ENCODE measurements around the gene LIN9. TPM values are rescaled to one million over a fixed set of nuclear protein-coding genes. Genes with fewer than 3 reads are reported as not detected.

LIN9 gene
- total RNA-seq, 1 donor from 2014 or later, result 2.1 TPM

DNA sequence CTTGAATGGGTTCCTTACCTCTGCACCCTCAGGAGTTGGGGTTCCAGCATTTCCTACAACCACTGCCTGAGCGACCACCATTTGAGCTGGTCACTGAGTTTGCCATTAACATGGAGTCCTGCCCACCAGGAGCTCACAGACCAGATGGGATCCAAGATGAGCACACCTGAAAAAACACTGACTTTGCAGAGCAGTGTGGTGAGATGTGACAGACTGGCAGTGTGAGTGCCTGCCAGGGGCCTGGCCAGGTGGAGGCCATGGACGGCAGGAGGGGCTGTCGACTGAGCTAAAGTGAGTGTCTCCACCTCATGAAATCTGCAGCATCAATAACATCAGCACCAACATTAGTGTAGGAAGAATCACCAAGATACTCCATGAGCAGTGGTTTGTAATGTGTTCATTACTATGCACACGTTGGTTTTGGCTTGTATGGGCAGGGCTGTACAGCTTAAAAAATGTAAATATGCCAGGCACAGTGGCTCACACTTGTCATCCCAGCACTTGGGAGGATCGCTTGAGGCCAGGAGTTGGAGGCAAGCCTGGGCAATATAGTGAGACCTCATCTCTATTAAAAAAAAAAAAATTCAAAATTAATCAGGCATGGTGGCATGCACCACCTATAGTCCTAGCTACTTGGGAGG is 97.7 kb downstream of the LIN9 start:
- DNase-seq (ENCODE audit: low spot score), result no peak
- Mint-ChIP-seq H3K4me3 (ENCODE audit: unreplicated experiment) (no peak overlapping the region), H3K27me3 (ENCODE audit: low read depth) (no peaks in the 10 kb centered on the region), H3K27ac (ENCODE audit: unreplicated experiment) (no peak overlapping the region), H3K4me1 (ENCODE audit: low read depth) (no peaks in the 10 kb centered on the region), H3K9me3 (ENCODE audit: low read depth) (no peaks in the 10 kb centered on the region), H3K36me3 (ENCODE audit: low read depth) (no peaks in the 10 kb centered on the region)
- TF ChIP-seq CTCF (IDR thresholded peaks at IDR 0.05), result no peak

GRCh38 chr1:226210571-226211176 is 98.3 kb downstream of the LIN9 start:
- no peaks in the 10 kb centered on the region for H3K4me1 Mint-ChIP-seq (ENCODE audit: low read depth)
- H3K27ac Mint-ChIP-seq (ENCODE audit: unreplicated experiment), result no peak overlapping the region
- no peaks in the 10 kb centered on the region for H3K36me3 Mint-ChIP-seq (ENCODE audit: low read depth)
- H3K4me3 Mint-ChIP-seq (ENCODE audit: unreplicated experiment), result no peak overlapping the region
- no peak for TF ChIP-seq CTCF (IDR thresholded peaks at IDR 0.05)
- no peaks in the 10 kb centered on the region for H3K27me3 Mint-ChIP-seq (ENCODE audit: low read depth)
- no peak for DNase-seq (ENCODE audit: low spot score)
- H3K9me3 Mint-ChIP-seq (ENCODE audit: low read depth), result no peaks in the 10 kb centered on the region

DNA sequence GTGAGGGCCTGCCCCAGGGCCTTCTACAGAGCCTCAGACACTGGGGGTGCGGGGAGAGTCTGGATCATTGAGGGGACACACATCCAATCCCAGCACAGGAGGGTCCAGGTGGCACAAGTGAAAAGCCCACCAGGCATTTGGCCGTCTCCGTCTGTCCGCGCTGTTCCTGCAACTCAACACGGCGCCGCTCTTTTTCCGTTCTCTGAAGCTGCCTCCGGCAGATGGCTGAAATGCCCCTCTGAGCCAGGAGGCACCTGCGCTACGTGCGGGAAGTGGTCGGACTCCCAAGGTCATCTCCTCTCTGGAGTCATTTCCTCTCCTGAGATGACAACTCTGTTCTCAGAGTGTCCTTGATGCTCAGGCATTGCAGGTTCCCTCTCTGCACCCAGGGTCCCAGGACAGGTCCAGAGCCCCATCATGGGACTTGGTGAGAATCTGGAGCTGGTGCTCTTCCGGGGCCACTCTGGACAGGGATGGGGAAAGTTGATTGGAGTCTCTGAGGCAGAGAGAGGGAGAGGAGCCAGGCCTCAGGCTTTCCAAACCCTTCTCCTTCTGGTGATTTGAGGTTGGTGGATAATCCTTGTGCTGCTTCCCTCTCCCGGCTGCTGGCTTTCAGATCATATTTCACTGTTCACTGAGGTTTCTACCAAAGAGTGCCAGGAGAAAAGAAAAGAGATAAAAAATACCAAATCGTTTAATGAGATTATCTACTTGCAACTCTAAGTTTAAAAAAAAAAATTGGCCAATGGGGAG is 99.5 kb downstream of the LIN9 start:
- no peak for DNase-seq (ENCODE audit: low spot score)
- H3K9me3 Mint-ChIP-seq (ENCODE audit: low read depth), result no peaks in the 10 kb centered on the region
- H3K27me3 Mint-ChIP-seq (ENCODE audit: low read depth), result no peaks in the 10 kb centered on the region
- no peaks in the 10 kb centered on the region for H3K36me3 Mint-ChIP-seq (ENCODE audit: low read depth)
- H3K4me3 Mint-ChIP-seq (ENCODE audit: unreplicated experiment), result no peak overlapping the region
- H3K27ac Mint-ChIP-seq (ENCODE audit: unreplicated experiment), result no peak overlapping the region
- no peak for TF ChIP-seq CTCF (IDR thresholded peaks at IDR 0.05)
- H3K4me1 Mint-ChIP-seq (ENCODE audit: low read depth), result no peaks in the 10 kb centered on the region

DNA sequence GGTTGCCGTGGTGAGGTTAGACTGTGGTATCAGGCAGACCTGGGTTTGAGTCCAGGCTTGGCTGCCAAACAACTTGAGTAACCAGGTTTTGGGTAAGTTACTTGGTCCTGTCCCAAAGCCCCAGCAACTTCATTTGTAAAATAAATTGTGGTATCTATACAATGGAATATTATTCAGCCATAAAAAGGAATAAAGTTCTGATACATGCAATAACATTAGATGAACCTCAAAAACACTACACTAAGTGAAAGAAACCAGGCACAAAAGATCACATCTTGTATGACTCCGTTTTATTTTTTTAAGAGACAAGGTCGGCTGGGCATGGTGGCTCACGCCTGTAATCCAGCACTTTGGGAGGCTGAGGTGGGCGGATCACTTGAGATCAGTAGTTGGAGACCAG is 101.9 kb downstream of the LIN9 start:
- H3K36me3 Mint-ChIP-seq (ENCODE audit: low read depth), result no peaks in the 10 kb centered on the region
- no peak for TF ChIP-seq CTCF (IDR thresholded peaks at IDR 0.05)
- H3K9me3 Mint-ChIP-seq (ENCODE audit: low read depth), result no peaks in the 10 kb centered on the region
- no peak overlapping the region for H3K4me3 Mint-ChIP-seq (ENCODE audit: unreplicated experiment)
- H3K4me1 Mint-ChIP-seq (ENCODE audit: low read depth), result no peaks in the 10 kb centered on the region
- no peak overlapping the region for H3K27ac Mint-ChIP-seq (ENCODE audit: unreplicated experiment)
- no peaks in the 10 kb centered on the region for H3K27me3 Mint-ChIP-seq (ENCODE audit: low read depth)
- DNase-seq (ENCODE audit: low spot score), result no peak

DNA sequence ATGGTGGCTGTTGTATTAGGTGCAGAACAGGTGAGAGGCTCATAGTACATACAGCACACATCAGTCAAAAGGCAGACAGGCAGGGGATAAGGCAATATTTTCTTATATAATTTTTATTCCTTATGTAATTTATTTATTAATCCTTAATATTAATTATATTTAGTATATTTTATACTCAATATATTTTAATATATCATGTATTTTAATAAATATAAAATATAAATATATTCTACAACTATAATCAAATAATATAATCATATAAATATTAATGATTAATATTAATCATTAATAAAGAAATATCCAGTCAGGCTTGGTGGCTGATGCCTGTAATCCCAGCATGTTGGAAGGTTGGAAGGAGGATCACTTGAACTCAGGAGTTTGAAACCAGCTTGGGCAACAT is 104.8 kb downstream of the LIN9 start:
- Mint-ChIP-seq H3K27me3 (ENCODE audit: low read depth) (peaks cover 2% of the 10 kb centered on the region), H3K9me3 (ENCODE audit: low read depth) (no peaks in the 10 kb centered on the region), H3K4me1 (ENCODE audit: low read depth) (no peaks in the 10 kb centered on the region), H3K36me3 (ENCODE audit: low read depth) (no peaks in the 10 kb centered on the region), H3K4me3 (ENCODE audit: unreplicated experiment) (no peak overlapping the region), H3K27ac (ENCODE audit: unreplicated experiment) (no peak overlapping the region)
- no peak for DNase-seq (ENCODE audit: low spot score)
- TF ChIP-seq CTCF (IDR thresholded peaks at IDR 0.05), result no peak

Data from chondrocyte (in vitro differentiated cells).